Measurements from ENCODE around the gene RBBP5.

RBBP5 gene

GRCh38 chr1:205069371-205070125 is 52.2 kb downstream of the RBBP5 start:
- no peak for TF ChIP-seq CTCF (IDR thresholded peaks at IDR 0.05; ENCODE audit: low read depth, low read length)

GRCh38 chr1:205068457-205069040 is 53.2 kb downstream of the RBBP5 start:
- no peak for TF ChIP-seq CTCF (IDR thresholded peaks at IDR 0.05; ENCODE audit: low read depth, low read length)
- H3K4me3 ChIP-seq (ENCODE audit: low read depth, low read length): no peak overlapping the region

More at GRCh38 chr1:205069371-205070125, 52.2 kb downstream of the RBBP5 start:
- no peak overlapping the region for H3K4me3 ChIP-seq (ENCODE audit: low read depth, low read length)

- no peak for TF ChIP-seq CTCF (IDR thresholded peaks at IDR 0.05; ENCODE audit: low read depth, low read length)
- H3K4me3 ChIP-seq (ENCODE audit: low read depth, low read length): no peak overlapping the region
Observed at GRCh38 chr1:205068001-205068400, 53.8 kb downstream of the RBBP5 start.

GRCh38 chr1:205067031-205067430 is 54.7 kb downstream of the RBBP5 start:
- TF ChIP-seq CTCF (IDR thresholded peaks at IDR 0.05; ENCODE audit: low read depth, low read length): no peak
- no peak overlapping the region for H3K4me3 ChIP-seq (ENCODE audit: low read depth, low read length)

GRCh38 chr1:205066141-205066818 is 55.5 kb downstream of the RBBP5 start:
- TF ChIP-seq CTCF (IDR thresholded peaks at IDR 0.05; ENCODE audit: low read depth, low read length): no peak
- no peak overlapping the region for H3K4me3 ChIP-seq (ENCODE audit: low read depth, low read length)

GRCh38 chr1:205065666-205066065 is 56.1 kb downstream of the RBBP5 start:
- H3K4me3 ChIP-seq (ENCODE audit: low read depth, low read length): no peak overlapping the region
- TF ChIP-seq CTCF (IDR thresholded peaks at IDR 0.05; ENCODE audit: low read depth, low read length): no peak
